Mucosa of descending colon (tissue), 3 donors: ENCODE data around the gene ZNF362. TPM values are rescaled to one million over a fixed set of nuclear protein-coding genes. Genes with fewer than 3 reads are reported as not detected.

ENCODE experiments used
- ATAC-seq: fragments of 200-7000 bp; cut with Tn5 transposase; one replicate; pipeline ENCODE4 v1.9.1; 2020; ENCODE audit warnings: mild to moderate bottlenecking, moderate library complexity
- DNase-seq, 3 donors: peaks; one replicate each; pipeline ENCODE4 v3.0.0-alpha.2; 2020
- H3K36me3 ChIP-seq: fragments of 200-600 bp; one replicate; pipeline ENCODE4 v1.8.0; 2021; ENCODE audit warnings: low read depth, mild to moderate bottlenecking
- H3K4me1 ChIP-seq: fragments of 200-600 bp; one replicate; pipeline ENCODE4 v1.8.0; 2021; ENCODE audit warnings: low read depth, mild to moderate bottlenecking
- H3K4me3 ChIP-seq: fragments of 200-600 bp; one replicate; pipeline ENCODE4 v1.8.0; 2021; ENCODE audit warnings: mild to moderate bottlenecking
- H3K9me3 ChIP-seq: fragments of 200-600 bp; one replicate; pipeline ENCODE4 v1.8.0; 2021; ENCODE audit warnings: mild to moderate bottlenecking
- intact Hi-C, 2 donors: fragments of 100-400 bp; cut with DNase I in 1 of 2; cut with micrococcal nuclease in 1 of 2; formaldehyde crosslinking; loops; one replicate each; pipeline versions ENCODE4 v1.11.0 to v1.11.1; 2022; cut with DNase I, micrococcal nuclease
- total RNA-seq, 3 donors: library from RNA; stranded (reverse); fragmentation: NEBNext Ultra II Directional in 2 of 3; extraction: Animal tissue kit (Norgen Biotek cat#: 25700) in 2 of 3; gene quantifications; one replicate each; pipeline versions ENCODE4 v1.2.1 to v1.2.4, GENCODE V29; 2021 to 2023
- TF ChIP-seq, protein P1 (sequence below): fragments of 200-600 bp; IDR thresholded peaks from one replicate; pipeline ENCODE4 v1.8.0; 2022; ENCODE audit warnings: antibody characterized with exemption, mild to moderate bottlenecking
- donor health status: DM: no; HTN: no; CAD: no; lungs with moderate emphysema.
- donor health status: DM: no; HTN: no; CAD: no.
- donor health status: DM: no; HTN: yes; CAD: no.

The ZNF362 gene
- total RNA-seq, 3 donors from 2014 or later: 12.1 to 33.3 (median 13.7) TPM

DNA sequence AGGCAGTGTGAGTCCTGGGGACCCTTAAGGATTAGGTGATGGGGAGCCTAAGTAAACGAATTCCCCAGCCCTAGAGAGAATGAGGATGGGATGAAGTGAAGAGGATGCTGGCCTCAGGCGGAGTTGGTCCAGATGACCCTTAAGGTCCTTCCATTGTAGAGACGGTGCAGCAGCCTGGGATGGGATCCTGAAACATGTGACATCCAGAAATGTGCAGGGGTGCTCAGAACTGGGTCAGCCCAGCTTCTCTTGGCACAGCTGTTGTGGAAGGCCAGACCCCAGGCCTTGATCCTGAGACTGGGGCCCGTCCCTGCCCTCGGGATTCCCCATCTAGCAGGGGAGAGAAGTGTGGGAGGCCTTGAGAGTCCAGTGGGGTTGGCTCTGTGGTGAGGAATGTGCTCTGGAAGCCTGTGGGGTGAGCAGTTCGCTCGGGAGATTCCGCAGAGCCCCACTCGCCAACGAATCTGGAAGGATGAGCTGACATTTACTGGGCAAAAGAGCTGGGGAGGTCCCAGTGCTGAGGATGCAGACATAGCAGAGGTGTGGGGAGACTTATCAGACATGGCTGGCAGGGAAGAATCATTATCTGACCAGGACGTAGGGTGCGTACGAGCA lies 36.5 kb downstream of the ZNF362 start:
- ATAC-seq (no peak), DNase-seq (no peak)
- intact Hi-C loops: no loop called here
- no peak overlapping the region for H3K4me3 ChIP-seq
- H3K4me1 ChIP-seq: no peaks in the 10 kb centered on the region
- H3K9me3 ChIP-seq: no peaks in the 10 kb centered on the region
- TF ChIP-seq, protein P1, sequence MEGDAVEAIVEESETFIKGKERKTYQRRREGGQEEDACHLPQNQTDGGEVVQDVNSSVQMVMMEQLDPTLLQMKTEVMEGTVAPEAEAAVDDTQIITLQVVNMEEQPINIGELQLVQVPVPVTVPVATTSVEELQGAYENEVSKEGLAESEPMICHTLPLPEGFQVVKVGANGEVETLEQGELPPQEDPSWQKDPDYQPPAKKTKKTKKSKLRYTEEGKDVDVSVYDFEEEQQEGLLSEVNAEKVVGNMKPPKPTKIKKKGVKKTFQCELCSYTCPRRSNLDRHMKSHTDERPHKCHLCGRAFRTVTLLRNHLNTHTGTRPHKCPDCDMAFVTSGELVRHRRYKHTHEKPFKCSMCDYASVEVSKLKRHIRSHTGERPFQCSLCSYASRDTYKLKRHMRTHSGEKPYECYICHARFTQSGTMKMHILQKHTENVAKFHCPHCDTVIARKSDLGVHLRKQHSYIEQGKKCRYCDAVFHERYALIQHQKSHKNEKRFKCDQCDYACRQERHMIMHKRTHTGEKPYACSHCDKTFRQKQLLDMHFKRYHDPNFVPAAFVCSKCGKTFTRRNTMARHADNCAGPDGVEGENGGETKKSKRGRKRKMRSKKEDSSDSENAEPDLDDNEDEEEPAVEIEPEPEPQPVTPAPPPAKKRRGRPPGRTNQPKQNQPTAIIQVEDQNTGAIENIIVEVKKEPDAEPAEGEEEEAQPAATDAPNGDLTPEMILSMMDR: no peak
- H3K36me3 ChIP-seq: no peaks in the 10 kb centered on the region

- Histone ChIP-seq H3K4me1 (no peaks in the 10 kb centered on the region), H3K4me3 (no peak overlapping the region), H3K9me3 (no peaks in the 10 kb centered on the region), H3K36me3 (no peaks in the 10 kb centered on the region)
- ATAC-seq (no peak), DNase-seq (no peak)
- intact Hi-C loops: loop anchor here (5.0 kb wide), 2 partner anchors 73 to 178 kb away; partner anchors contain the start of gene ZSCAN20 (in 1 of the 2)
- TF ChIP-seq, protein P1: no peak
These were observed 38.0 kb downstream of the ZNF362 start for GRCh38 chr1:33294071-33295010.

DNA sequence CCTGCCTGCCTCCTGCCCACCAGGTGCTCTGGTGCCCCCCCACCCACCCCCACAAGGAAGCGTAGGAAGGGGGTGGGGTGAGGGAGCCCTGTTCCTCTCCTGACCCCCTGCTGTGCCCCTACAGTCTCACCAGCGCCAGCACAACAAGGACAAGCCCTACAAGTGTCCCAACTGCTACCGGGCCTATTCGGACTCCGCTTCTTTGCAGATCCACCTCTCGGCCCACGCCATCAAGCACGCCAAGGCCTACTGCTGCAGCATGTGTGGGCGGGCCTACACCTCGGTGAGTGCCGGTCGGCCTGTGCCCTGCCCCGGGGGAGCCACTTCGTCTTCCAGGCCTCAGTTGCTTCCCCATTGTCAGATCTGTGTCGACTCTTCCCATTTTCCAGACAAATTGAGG lies 38.7 kb downstream of the ZNF362 start:
- H3K4me3 ChIP-seq: no peak overlapping the region
- DNase-seq (no peak), ATAC-seq (no peak)
- H3K9me3 ChIP-seq: no peaks in the 10 kb centered on the region
- no peaks in the 10 kb centered on the region for H3K4me1 ChIP-seq
- intact Hi-C loops: loop anchor here (5.0 kb wide), 2 partner anchors 72 to 177 kb away; partner anchors contain the start of gene ZSCAN20 (in 1 of the 2)
- TF ChIP-seq, protein P1: no peak
- H3K36me3 ChIP-seq: no peaks in the 10 kb centered on the region

- intact Hi-C loops: loop anchor here (5.0 kb wide), 2 partner anchors 72 to 177 kb away; partner anchors contain the start of gene ZSCAN20 (in 1 of the 2)
- Histone ChIP-seq H3K36me3 (no peaks in the 10 kb centered on the region), H3K4me3 (no peak overlapping the region), H3K4me1 (no peaks in the 10 kb centered on the region), H3K9me3 (no peaks in the 10 kb centered on the region)
- peak; percentile 86 to 95 (median 93) for DNase-seq
- TF ChIP-seq, protein P1: peak; percentile 96
- ATAC-seq: peak; percentile 97
These were observed 39.3 kb downstream of the ZNF362 start for GRCh38 chr1:33295450-33296081.

- Histone ChIP-seq H3K36me3 (no peaks in the 10 kb centered on the region), H3K4me3 (no peak overlapping the region), H3K9me3 (no peaks in the 10 kb centered on the region), H3K4me1 (no peaks in the 10 kb centered on the region)
- DNase-seq (no peak), ATAC-seq (no peak)
- intact Hi-C loops: loop anchor here (5.0 kb wide), 2 partner anchors 71 to 176 kb away; partner anchors contain the start of gene ZSCAN20 (in 1 of the 2)
- TF ChIP-seq, protein P1: no peak
These were observed 39.8 kb downstream of the ZNF362 start for GRCh38 chr1:33296082-33296458.
